GM12878 (cell line): ENCODE measurements around the gene CDC34.

ENCODE experiments used
- EZH2 ChIP-seq: IDR thresholded peaks from 2 replicates; pipeline ENCODE4 v1.6.1; 2012; ENCODE audit warnings: low read depth, mild to moderate bottlenecking, control low read depth, inconsistent platforms, low read length, borderline replicate concordance; ENCODE audit not compliant: control insufficient read depth
- GABPA ChIP-seq: IDR thresholded peaks from 2 replicates; pipeline ENCODE4 v1.6.1; 2014; ENCODE audit warnings: antibody characterized with exemption, low read depth, mild to moderate bottlenecking, inconsistent platforms
- POLR2AphosphoS5 ChIP-seq: IDR thresholded peaks from 2 replicates; pipeline ENCODE4 v1.6.1; 2011; ENCODE audit warnings: mild to moderate bottlenecking, low read length, inconsistent platforms

DNA sequence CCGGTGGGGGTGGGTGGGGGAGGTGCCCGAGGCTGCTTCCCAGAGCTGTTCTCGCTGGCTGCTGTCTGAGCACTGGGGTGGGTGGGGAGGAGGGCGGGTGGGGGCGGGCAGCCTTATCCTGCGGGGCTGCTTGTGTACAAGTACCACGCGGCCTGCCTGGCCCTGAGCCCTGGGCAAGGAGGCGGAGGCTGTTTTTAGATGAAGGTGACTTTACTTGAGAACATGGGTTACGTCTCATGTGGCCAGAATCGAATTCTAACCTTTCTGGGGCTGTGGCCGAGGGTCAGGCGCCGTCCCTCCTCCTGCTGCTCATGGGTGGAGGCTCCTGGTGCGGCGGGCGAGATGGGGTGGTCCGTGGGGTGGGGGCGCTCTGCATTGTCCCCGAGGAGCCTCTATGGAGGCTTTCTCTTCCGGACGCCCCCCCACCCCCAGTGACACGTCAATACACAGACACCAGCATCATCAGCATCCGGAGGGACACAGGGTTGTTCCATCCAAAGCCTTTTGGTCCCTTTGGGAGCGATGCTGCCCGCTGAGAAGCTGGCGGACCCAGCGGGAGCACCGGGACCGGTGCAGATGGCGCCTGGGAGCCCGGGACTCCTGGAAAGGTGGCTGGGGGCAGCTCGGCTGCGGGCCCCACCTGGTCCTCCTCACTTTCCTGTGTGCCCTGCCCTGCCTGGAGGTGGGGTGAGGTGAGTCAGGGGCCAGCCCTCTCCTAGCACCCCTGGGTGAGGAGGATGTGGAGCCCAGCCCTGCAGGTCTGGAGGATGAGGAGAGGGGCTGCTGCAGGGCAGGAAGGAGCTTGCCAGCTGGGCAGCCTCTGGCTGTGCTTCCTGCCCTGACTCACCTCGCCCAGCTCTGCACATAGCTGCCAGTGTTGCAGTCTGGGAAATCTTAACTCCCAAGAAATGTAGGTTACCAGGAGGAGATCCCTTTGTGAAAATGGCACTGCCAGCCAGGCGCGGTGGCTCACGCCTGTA, 44.3 kb downstream of the CDC34 start:
- TF ChIP-seq POLR2AphosphoS5 (no peak), EZH2 (no peak), GABPA (no peak)
